ENCODE data around the gene NEUROD2. TPM values are rescaled to one million over a fixed set of nuclear protein-coding genes. Genes with fewer than 3 reads are reported as not detected.

NEUROD2 gene
- total and polyA plus RNA-seq, 2 of the 13 experiments (the other 11 are each of a cell fraction or from before 2014, with no cell fraction given): not detected

DNA sequence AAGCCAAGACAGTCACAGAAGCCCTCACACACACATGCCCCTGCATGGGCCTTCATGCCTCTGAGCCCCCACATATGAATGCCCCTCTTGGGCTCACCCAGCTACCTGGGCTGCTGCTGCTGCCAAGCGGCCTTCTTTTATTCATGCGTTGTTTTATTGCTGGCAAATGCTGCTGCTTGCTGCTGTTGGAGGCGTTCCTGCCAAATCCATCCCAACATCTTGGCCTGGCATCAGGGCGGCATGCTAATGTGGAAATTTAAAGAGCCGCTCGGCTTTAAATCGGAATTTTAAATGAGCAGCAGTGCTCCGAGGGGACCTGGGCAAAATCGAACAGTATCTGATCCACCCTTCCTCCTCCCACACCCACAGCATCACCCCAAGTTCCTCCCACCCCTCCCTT lies 39.0 kb downstream of the NEUROD2 start:
- H3K4me2 ChIP-seq (ENCODE audit: low read depth, low read length): no peak overlapping the region
- FAIRE-seq (no peak), DNase-seq (ENCODE audit: low spot score) (no peak), ATAC-seq (no peak)
- ChIA-PET CTCF (ENCODE audit: low intra/inter-chr PET ratio, low total read pairs) (no interaction called here), POLR2A (no interaction called here)
- no peaks in the 10 kb centered on the region for H3K27me3 ChIP-seq (ENCODE audit: control insufficient read depth in 1 of 2, insufficient read depth in 2 of 2, low read length in 2 of 2)
- intact Hi-C loops (cut with micrococcal nuclease; ENCODE audit: unreplicated experiment) (no loop called here), in situ Hi-C loops (cut with HindIII; ENCODE audit: extremely low pct_ligation_motif_present, low pct_unique_long_range_greater_than_20kb) (no loop called here)
- H3K27ac ChIP-seq (ENCODE audit: extremely low read length, insufficient read depth, low read length): no peak overlapping the region
- H4K20me1 ChIP-seq (ENCODE audit: insufficient read depth, low read length): no peaks in the 10 kb centered on the region
- no peak overlapping the region for H2AFZ ChIP-seq (ENCODE audit: low read length)
- 58% methylated on average over 9 of the region's 9 CpGs for WGBS (ENCODE audit: low lambda C conversion rate)
- TF ChIP-seq PHF20 (CRISPR knock-in tag; IDR thresholded peaks at IDR 0.05) (no peak), MAF1 (CRISPR knock-in tag; IDR thresholded peaks at IDR 0.05; ENCODE audit: borderline replicate concordance) (no peak), ZNF672 (CRISPR knock-in tag; IDR thresholded peaks at IDR 0.05) (no peak)
- TF ChIP-seq, protein P1, sequence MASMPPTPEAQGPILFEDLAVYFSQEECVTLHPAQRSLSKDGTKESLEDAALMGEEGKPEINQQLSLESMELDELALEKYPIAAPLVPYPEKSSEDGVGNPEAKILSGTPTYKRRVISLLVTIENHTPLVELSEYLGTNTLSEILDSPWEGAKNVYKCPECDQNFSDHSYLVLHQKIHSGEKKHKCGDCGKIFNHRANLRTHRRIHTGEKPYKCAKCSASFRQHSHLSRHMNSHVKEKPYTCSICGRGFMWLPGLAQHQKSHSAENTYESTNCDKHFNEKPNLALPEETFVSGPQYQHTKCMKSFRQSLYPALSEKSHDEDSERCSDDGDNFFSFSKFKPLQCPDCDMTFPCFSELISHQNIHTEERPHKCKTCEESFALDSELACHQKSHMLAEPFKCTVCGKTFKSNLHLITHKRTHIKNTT (CRISPR knock-in tag; IDR thresholded peaks at IDR 0.05): no peak
- TF ChIP-seq, protein P2, sequence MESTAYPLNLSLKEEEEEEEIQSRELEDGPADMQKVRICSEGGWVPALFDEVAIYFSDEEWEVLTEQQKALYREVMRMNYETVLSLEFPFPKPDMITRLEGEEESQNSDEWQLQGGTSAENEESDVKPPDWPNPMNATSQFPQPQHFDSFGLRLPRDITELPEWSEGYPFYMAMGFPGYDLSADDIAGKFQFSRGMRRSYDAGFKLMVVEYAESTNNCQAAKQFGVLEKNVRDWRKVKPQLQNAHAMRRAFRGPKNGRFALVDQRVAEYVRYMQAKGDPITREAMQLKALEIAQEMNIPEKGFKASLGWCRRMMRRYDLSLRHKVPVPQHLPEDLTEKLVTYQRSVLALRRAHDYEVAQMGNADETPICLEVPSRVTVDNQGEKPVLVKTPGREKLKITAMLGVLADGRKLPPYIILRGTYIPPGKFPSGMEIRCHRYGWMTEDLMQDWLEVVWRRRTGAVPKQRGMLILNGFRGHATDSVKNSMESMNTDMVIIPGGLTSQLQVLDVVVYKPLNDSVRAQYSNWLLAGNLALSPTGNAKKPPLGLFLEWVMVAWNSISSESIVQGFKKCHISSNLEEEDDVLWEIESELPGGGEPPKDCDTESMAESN (CRISPR knock-in tag; conservative IDR thresholded peaks at IDR 0.05): no peak
- no peaks in the 10 kb centered on the region for H3K4me1 ChIP-seq (ENCODE audit: insufficient read depth, low read length)
- H3K79me2 ChIP-seq (ENCODE audit: insufficient read depth, low read length): no peaks in the 10 kb centered on the region
- no TSS peak for BruUV-seq (replicated peaks)
- H3K9me3 ChIP-seq (ENCODE audit: low read length): no peaks in the 10 kb centered on the region
- no peak overlapping the region for H3K9ac ChIP-seq (ENCODE audit: insufficient read depth, low read depth, low read length)
- no peak overlapping the region for H3K4me3 ChIP-seq (replicated peaks in 1 of 3; ENCODE audit: insufficient read depth in 1 of 3, low read depth in 2 of 3, low read length in 3 of 3)
- H3K36me3 ChIP-seq (replicated peaks in 1 of 2; ENCODE audit: control insufficient read depth in 1 of 2, insufficient read depth in 2 of 2, low read length in 2 of 2): no peaks in the 10 kb centered on the region

Measured in HepG2 (cell line).